C4-2B (cell line): ENCODE results near the gene UBE4A.

Experiments used
- CTCF ChIP-seq: fragments of 450-650 bp; conservative IDR thresholded peaks from 2 replicates; pipeline ENCODE4 v1.5.1; 2017; ENCODE audit warnings: mild to moderate bottlenecking
- ZFX ChIP-seq: fragments of 450-650 bp; IDR thresholded peaks from 2 replicates; pipeline ENCODE4 v1.6.1; 2017

- TF ChIP-seq CTCF (no peak), ZFX (no peak)
These were observed 21.2 kb downstream of the UBE4A start for GRCh38 chr11:118380571-118380970.
